Spinal cord (tissue), 10 donors: Measurements from ENCODE around the gene CLCNKA. TPM values are rescaled to one million over a fixed set of nuclear protein-coding genes. Genes with fewer than 3 reads are reported as not detected.
"Not testable (repeated sequence)": the region's sequence is repeated elsewhere in the genome, so short reads cannot be mapped to it uniquely, and the experiment has no call there.

Experiments used
- DNase-seq, 6 donors: peaks; one replicate each; pipeline versions ENCODE4 v3.0.0 to v3.0.0-alpha.2; 2013 to 2015; ENCODE audit warnings: low spot score in 6 of 6, low read depth in 4 of 6
- H3K27ac ChIP-seq: one replicate; pipeline ENCODE4 v1.5.1; 2013; ENCODE audit warnings: low read depth, low read length, control low read depth
- H3K27me3 ChIP-seq: one replicate; pipeline ENCODE4 v1.6.1; 2013; ENCODE audit warnings: low read length; ENCODE audit not compliant: control insufficient read depth, insufficient read depth
- H3K36me3 ChIP-seq: one replicate; pipeline ENCODE4 v1.6.1; 2013; ENCODE audit warnings: low read length; ENCODE audit not compliant: control insufficient read depth, insufficient read depth
- H3K4me1 ChIP-seq: one replicate; pipeline ENCODE4 v1.6.1; 2013; ENCODE audit warnings: low read length; ENCODE audit not compliant: control insufficient read depth, insufficient read depth
- H3K4me3 ChIP-seq: one replicate; pipeline ENCODE4 v1.5.1; 2013; ENCODE audit warnings: low read depth, low read length, control low read depth
- H3K9me3 ChIP-seq: one replicate; pipeline ENCODE4 v1.6.1; 2013; ENCODE audit warnings: low read length; ENCODE audit not compliant: control insufficient read depth, insufficient read depth
- WGBS: methylation state at CpG from one replicate; pipeline ENCODE4 v1.1.5; 2013; ENCODE audit warnings: missing lambda C conversion rate; ENCODE audit not compliant: insufficient coverage; 5-methylcytosine and 5-hydroxymethylcytosine counted together
- polyA plus RNA-seq, 2 donors: library from polyadenylated mRNA; unstranded; fragments of 120-200 nt; gene quantifications; one replicate each; pipeline ENCODE4 v1.2.1, GENCODE V29; 2013; ENCODE audit not compliant: insufficient read length in 2 of 2
- total RNA-seq, 2 donors: library from RNA; depleted of rRNA in 1 of 2; stranded (reverse); fragments of 120-200 nt in 1 of 2; fragments of >200 nt in 1 of 2; gene quantifications; one replicate each; pipeline versions ENCODE4 v1.2.3 to v1.2.4, GENCODE V29; 2013 to 2014
- donor health status: healthy.

Gene CLCNKA
- total and polyA plus RNA-seq, 4 donors = 0.10 to 1.8 (median 1.0) TPM; not detected in 1

GRCh38 chr1:15994590-15995351 lies 27.1 kb upstream of the CLCNKA start:
- WGBS = 82% methylated on average over 8 of the region's 11 CpGs
- no peak overlapping the region for H3K27ac ChIP-seq

GRCh38 chr1:15997076-15997585 lies 24.7 kb upstream of the CLCNKA start:
- Histone ChIP-seq H3K4me1 (no peaks in the 10 kb centered on the region), H3K27ac (no peak overlapping the region), H3K27me3 (no peaks in the 10 kb centered on the region), H3K36me3 (no peaks in the 10 kb centered on the region), H3K9me3 (no peaks in the 10 kb centered on the region), H3K4me3 (no peak overlapping the region)
- 88% methylated on average over 6 of the region's 9 CpGs for WGBS
- no peak for DNase-seq

More at GRCh38 chr1:15994590-15995351, 27.1 kb upstream of the CLCNKA start:
- DNase-seq = peak in 2 of 6 donors; percentile 24 to 47
- Histone ChIP-seq H3K27me3 (no peaks in the 10 kb centered on the region), H3K4me3 (no peak overlapping the region), H3K36me3 (no peaks in the 10 kb centered on the region), H3K9me3 (no peaks in the 10 kb centered on the region), H3K4me1 (no peaks in the 10 kb centered on the region)

GRCh38 chr1:15997637-15998280 lies 24.1 kb upstream of the CLCNKA start:
- no peaks in the 10 kb centered on the region for H3K9me3 ChIP-seq
- H3K27ac ChIP-seq = no peak overlapping the region
- DNase-seq = no peak
- WGBS = 84% methylated on average over 9 of the region's 9 CpGs
- H3K4me1 ChIP-seq = no peaks in the 10 kb centered on the region
- H3K36me3 ChIP-seq = no peaks in the 10 kb centered on the region
- no peak overlapping the region for H3K4me3 ChIP-seq
- no peaks in the 10 kb centered on the region for H3K27me3 ChIP-seq

- Histone ChIP-seq H3K27me3 (no peaks in the 10 kb centered on the region), H3K9me3 (no peaks in the 10 kb centered on the region), H3K36me3 (no peaks in the 10 kb centered on the region), H3K4me1 (no peaks in the 10 kb centered on the region), H3K27ac (no peak overlapping the region), H3K4me3 (no peak overlapping the region)
- DNase-seq = no peak
- 95% methylated on average over 11 of the region's 11 CpGs for WGBS
These were observed 22.9 kb upstream of the CLCNKA start for GRCh38 chr1:15998929-15999328.

- not testable (repeated sequence) for H3K4me3 ChIP-seq, H3K36me3 ChIP-seq, H3K9me3 ChIP-seq, DNase-seq, H3K27me3 ChIP-seq, H3K4me1 ChIP-seq, H3K27ac ChIP-seq
- 95% methylated on average over 8 of the region's 10 CpGs for WGBS
These were observed 20.6 kb upstream of the CLCNKA start for GRCh38 chr1:16001274-16001673.

GRCh38 chr1:16005597-16005996 lies 16.2 kb upstream of the CLCNKA start:
- DNase-seq = no peak
- WGBS = 76% methylated on average over 3 of the region's 5 CpGs
- peaks cover 3% of the 10 kb centered on the region for H3K4me1 ChIP-seq
- H3K4me3 ChIP-seq = no peak overlapping the region
- H3K27me3 ChIP-seq = no peaks in the 10 kb centered on the region
- H3K27ac ChIP-seq = no peak overlapping the region
- peaks cover 2% of the 10 kb centered on the region for H3K36me3 ChIP-seq
- H3K9me3 ChIP-seq = no peaks in the 10 kb centered on the region

- DNase-seq = no peak
- Histone ChIP-seq H3K36me3 (peaks cover 2% of the 10 kb centered on the region), H3K4me1 (peaks cover 3% of the 10 kb centered on the region), H3K27me3 (no peaks in the 10 kb centered on the region), H3K9me3 (no peaks in the 10 kb centered on the region), H3K4me3 (no peak overlapping the region), H3K27ac (no peak overlapping the region)
- WGBS = 75% methylated on average over 11 of the region's 11 CpGs
These were observed 15.8 kb upstream of the CLCNKA start for GRCh38 chr1:16006010-16006409.

GRCh38 chr1:16006552-16007485 lies 15.0 kb upstream of the CLCNKA start:
- no peaks in the 10 kb centered on the region for H3K9me3 ChIP-seq
- DNase-seq = no peak
- WGBS = 61% methylated on average over 5 of the region's 9 CpGs
- H3K4me1 ChIP-seq = peaks cover 3% of the 10 kb centered on the region
- H3K36me3 ChIP-seq = peaks cover 2% of the 10 kb centered on the region
- H3K27ac ChIP-seq = no peak overlapping the region
- H3K4me3 ChIP-seq = no peak overlapping the region
- H3K27me3 ChIP-seq = no peaks in the 10 kb centered on the region

- no CpG with 5 or more reads among the region's 6 CpGs for WGBS
- no peak overlapping the region for H3K4me3 ChIP-seq
These were observed 14.0 kb upstream of the CLCNKA start for GRCh38 chr1:16007671-16008341.

More at GRCh38 chr1:16007671-16008341, 14.0 kb upstream of the CLCNKA start:
- Histone ChIP-seq H3K9me3 (no peaks in the 10 kb centered on the region), H3K36me3 (peaks cover 2% of the 10 kb centered on the region), H3K4me1 (peaks cover 12% of the 10 kb centered on the region), H3K27me3 (no peaks in the 10 kb centered on the region), H3K27ac (no peak overlapping the region)
- DNase-seq = no peak
